H9 (cell line): ENCODE results near the gene RBP2. TPM values are rescaled to one million over a fixed set of nuclear protein-coding genes. Genes with fewer than 3 reads are reported as not detected.

Experiments
- DNase-seq: peaks from one replicate; pipeline ENCODE4 v3.0.0-alpha.2; 2017
- H2AFZ ChIP-seq: one replicate; pipeline ENCODE4 v1.6.1; 2013; ENCODE audit warnings: mild to moderate bottlenecking, low read length, control low read depth, moderate library complexity
- H2AK5ac ChIP-seq: 2 replicates; pipeline ENCODE4 v1.6.1; 2013; ENCODE audit warnings: low read length, control low read depth, mixed read lengths; ENCODE audit not compliant: insufficient read length
- H2BK120ac ChIP-seq: one replicate; pipeline ENCODE4 v1.6.1; 2013; ENCODE audit warnings: low read depth, mild to moderate bottlenecking, low read length, control low read depth, inconsistent platforms; ENCODE audit not compliant: poor library complexity, severe bottlenecking
- H2BK12ac ChIP-seq: 2 replicates; pipeline ENCODE4 v1.6.1; 2013; ENCODE audit warnings: low read length, control low read depth, mixed read lengths, low read depth; ENCODE audit not compliant: insufficient read length
- H2BK15ac ChIP-seq: 2 replicates; pipeline ENCODE4 v1.6.1; 2013; ENCODE audit warnings: low read depth, low read length, control low read depth
- H2BK20ac ChIP-seq: one replicate; pipeline ENCODE4 v1.6.1; 2013; ENCODE audit warnings: low read depth, mild to moderate bottlenecking, low read length, control low read depth, inconsistent platforms; ENCODE audit not compliant: poor library complexity, severe bottlenecking
- H2BK5ac ChIP-seq: 2 replicates; pipeline ENCODE4 v1.6.1; 2013; ENCODE audit warnings: low read length, control low read depth, mixed read lengths; ENCODE audit not compliant: insufficient read length
- H3K14ac ChIP-seq: 2 replicates; pipeline ENCODE4 v1.6.1; 2013; ENCODE audit warnings: low read length, control low read depth; ENCODE audit not compliant: insufficient read depth
- H3K18ac ChIP-seq: 2 replicates; pipeline ENCODE4 v1.6.1; 2013; ENCODE audit warnings: low read depth, mild to moderate bottlenecking, mixed read lengths, low read length, control low read depth; ENCODE audit not compliant: insufficient read length
- H3K23ac ChIP-seq: 2 replicates; pipeline ENCODE4 v1.6.1; 2013; ENCODE audit warnings: low read length, control low read depth, mixed read lengths, low read depth; ENCODE audit not compliant: insufficient read length
- H3K23me2 ChIP-seq: 2 replicates; pipeline ENCODE4 v1.6.1; 2013; ENCODE audit warnings: low read depth, mild to moderate bottlenecking, mixed read lengths, low read length, control low read depth; ENCODE audit not compliant: insufficient read length, poor library complexity, severe bottlenecking
- H3K27ac ChIP-seq: 2 replicates; pipeline ENCODE4 v1.5.1; 2013; ENCODE audit warnings: low read length, control low read depth, mixed read lengths, low read depth; ENCODE audit not compliant: insufficient read length
- H3K27me3 ChIP-seq: 2 replicates; pipeline ENCODE4 v1.6.1; 2013; ENCODE audit warnings: low read length, control low read depth, inconsistent platforms; ENCODE audit not compliant: insufficient read depth
- H3K4ac ChIP-seq: 2 replicates; pipeline ENCODE4 v1.6.1; 2013; ENCODE audit warnings: low read depth, mild to moderate bottlenecking, control low read depth, inconsistent platforms, low read length, moderate library complexity
- H3K4me1 ChIP-seq: 2 replicates; pipeline ENCODE4 v1.6.1; 2013; ENCODE audit warnings: low read length, control low read depth, inconsistent platforms; ENCODE audit not compliant: insufficient read depth
- H3K4me2 ChIP-seq: 2 replicates; pipeline ENCODE4 v1.6.1; 2013; ENCODE audit warnings: low read length, control low read depth, mixed read lengths; ENCODE audit not compliant: insufficient read length, insufficient read depth
- H3K56ac ChIP-seq: 2 replicates; pipeline ENCODE4 v1.6.1; 2013; ENCODE audit warnings: low read depth, mild to moderate bottlenecking, mixed read lengths, low read length, control low read depth; ENCODE audit not compliant: insufficient read length
- H3K79me1 ChIP-seq: 2 replicates; pipeline ENCODE4 v1.6.1; 2013; ENCODE audit warnings: low read depth, mild to moderate bottlenecking, moderate library complexity, low read length, control low read depth, inconsistent platforms; ENCODE audit not compliant: insufficient read depth, poor library complexity, severe bottlenecking
- H3K79me2 ChIP-seq: 2 replicates; pipeline ENCODE4 v1.6.1; 2013; ENCODE audit warnings: low read length, control low read depth, inconsistent platforms; ENCODE audit not compliant: insufficient read depth
- H3K9ac ChIP-seq: 2 replicates; pipeline ENCODE4 v1.6.1; 2013; ENCODE audit warnings: low read length, control low read depth, mixed read lengths; ENCODE audit not compliant: insufficient read length; ENCODE audit errors: extremely low read depth
- H3K9me3 ChIP-seq: one replicate; pipeline ENCODE4 v1.6.1; 2013; ENCODE audit warnings: low read depth, low read length, inconsistent platforms; ENCODE audit not compliant: control insufficient read depth
- H3T11ph ChIP-seq: one replicate; pipeline ENCODE4 v1.6.1; 2013; ENCODE audit warnings: mild to moderate bottlenecking, low read length, control low read depth, inconsistent platforms
- H4K20me1 ChIP-seq: one replicate; pipeline ENCODE4 v1.6.1; 2013; ENCODE audit not compliant: control insufficient read depth, insufficient read length, insufficient read depth
- H4K5ac ChIP-seq: 2 replicates; pipeline ENCODE4 v1.6.1; 2013; ENCODE audit warnings: low read depth, mild to moderate bottlenecking, mixed read lengths, low read length, control low read depth; ENCODE audit not compliant: insufficient read length
- H4K8ac ChIP-seq: replicated peaks from 2 replicates; pipeline ENCODE4 v1.6.1; 2013; ENCODE audit warnings: low read length, control low read depth, mixed read lengths, low read depth; ENCODE audit not compliant: insufficient read length
- H4K91ac ChIP-seq: 2 replicates; pipeline ENCODE4 v1.6.1; 2013; ENCODE audit warnings: low read depth, mild to moderate bottlenecking, moderate library complexity, mixed read lengths, low read length, control low read depth; ENCODE audit not compliant: insufficient read length
- H3K27ac Mint-ChIP-seq, 3 experiments: 2 replicates in 2 of 3; 3 replicates in 1 of 3; pipeline ENCODE4 v1.8.0; 2020 to 2021; ENCODE audit warnings: mixed read lengths in 3 of 3, mild to moderate bottlenecking in 1 of 3, moderate library complexity in 1 of 3
- H3K27me3 Mint-ChIP-seq: 2 replicates; pipeline ENCODE4 v1.8.0; 2021; ENCODE audit warnings: low read depth, mild to moderate bottlenecking, moderate library complexity, mixed read lengths
- H3K36me3 Mint-ChIP-seq, 3 experiments: 2 replicates in 2 of 3; 3 replicates in 1 of 3; pipeline ENCODE4 v1.8.0; 2020 to 2021; ENCODE audit warnings: low read depth in 3 of 3, mixed read lengths in 3 of 3; ENCODE audit not compliant: insufficient read depth in 1 of 3
- H3K4me1 Mint-ChIP-seq, 2 experiments: 2 replicates each; pipeline ENCODE4 v1.8.0; 2020; ENCODE audit warnings: mixed read lengths in 2 of 2
- H3K4me3 Mint-ChIP-seq, 2 experiments: 2 replicates in 1 of 2; 3 replicates in 1 of 2; pipeline ENCODE4 v1.8.0; 2020 to 2021; ENCODE audit warnings: mild to moderate bottlenecking in 2 of 2, mixed read lengths in 2 of 2, moderate library complexity in 1 of 2
- H3K9me3 Mint-ChIP-seq, 2 experiments: 2 replicates in 1 of 2; 3 replicates in 1 of 2; pipeline ENCODE4 v1.8.0; 2020; ENCODE audit warnings: mild to moderate bottlenecking in 2 of 2, mixed read lengths in 2 of 2, moderate library complexity in 1 of 2
- WGBS: extraction: QIAGEN DNeasy Blood & Tissue Kit; methylation state at CpG from one replicate; pipeline ENCODE4 v1.1.7; 2013; ENCODE audit warnings: missing lambda C conversion rate, low lambda C conversion rate, mixed read lengths; ENCODE audit not compliant: insufficient read length; ENCODE audit errors: extremely low coverage; 5-methylcytosine and 5-hydroxymethylcytosine counted together
- total RNA-seq: library from RNA; stranded (reverse); gene quantifications from 2 replicates; pipeline ENCODE4 v1.2.1, GENCODE V29; 2021
- TF ChIP-seq, protein P1 (sequence below): fragments of 200-600 bp; sonication (generic); conservative IDR thresholded peaks from 3 replicates; pipeline ENCODE4 v1.8.0; 2021; ENCODE audit warnings: antibody characterized with exemption, mild to moderate bottlenecking

Gene RBP2
- total RNA-seq, 1 experiment from 2014 or later = not detected

DNA sequence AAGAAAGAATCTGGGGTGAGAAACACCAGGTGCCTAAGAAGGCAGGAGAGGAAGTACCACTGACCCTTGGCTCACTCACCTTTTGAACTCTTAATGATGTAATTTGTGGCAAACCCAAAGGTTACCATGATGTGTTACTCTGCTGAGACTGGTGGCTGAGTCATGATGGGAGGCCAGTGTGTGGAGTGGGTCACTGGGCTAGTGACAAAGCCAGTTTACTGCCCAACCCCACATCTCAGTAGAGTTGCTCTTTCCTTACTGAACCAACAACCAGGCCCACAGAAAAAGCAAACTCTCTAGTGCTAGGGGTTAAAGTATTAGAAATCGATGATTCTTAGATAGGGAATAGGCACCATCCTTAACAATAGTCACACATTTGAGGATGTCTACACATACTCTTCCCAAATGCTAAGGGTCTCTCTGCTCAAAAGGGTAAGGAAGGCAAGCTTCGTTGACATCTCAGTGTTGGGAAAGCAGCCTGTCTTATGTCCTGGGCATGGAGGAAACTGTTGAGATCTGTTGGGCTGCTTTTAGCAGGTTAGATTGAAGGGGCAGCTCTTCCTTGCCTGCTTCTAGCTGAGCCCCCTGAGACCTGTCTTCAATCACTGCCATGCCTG is 3.1 kb downstream of the RBP2 start:
- no peak overlapping the region for H4K91ac ChIP-seq

More for the DNA sequence above, 3.1 kb downstream of the RBP2 start:
- H3K4me3 Mint-ChIP-seq = no peak overlapping the region
- no peak overlapping the region for H3K4ac ChIP-seq
- no peak overlapping the region for H2AFZ ChIP-seq
- no peaks in the 10 kb centered on the region for H3K23me2 ChIP-seq
- H3K27me3 ChIP-seq = no peaks in the 10 kb centered on the region
- H3T11ph ChIP-seq = no peak overlapping the region
- no peak for DNase-seq
- H4K5ac ChIP-seq = no peak overlapping the region
- H3K9me3 ChIP-seq = no peaks in the 10 kb centered on the region
- no peak overlapping the region for H2BK120ac ChIP-seq
- H3K4me2 ChIP-seq = no peak overlapping the region
- no CpG with 5 or more reads among the region's 2 CpGs for WGBS
- no peaks in the 10 kb centered on the region for H3K27me3 Mint-ChIP-seq
- H2BK15ac ChIP-seq = no peak overlapping the region
- H4K20me1 ChIP-seq = no peaks in the 10 kb centered on the region
- H3K9ac ChIP-seq = no peak overlapping the region
- H2AK5ac ChIP-seq = no peak overlapping the region
- no peak overlapping the region for H3K56ac ChIP-seq
- no peaks in the 10 kb centered on the region for H3K79me2 ChIP-seq
- H3K14ac ChIP-seq = no peak overlapping the region
- no peak overlapping the region for H2BK5ac ChIP-seq
- no peaks in the 10 kb centered on the region for H3K4me1 Mint-ChIP-seq
- H3K27ac Mint-ChIP-seq = no peak overlapping the region
- no peaks in the 10 kb centered on the region for H3K9me3 Mint-ChIP-seq
- H3K36me3 Mint-ChIP-seq = no peaks in the 10 kb centered on the region
- TF ChIP-seq, protein P1, sequence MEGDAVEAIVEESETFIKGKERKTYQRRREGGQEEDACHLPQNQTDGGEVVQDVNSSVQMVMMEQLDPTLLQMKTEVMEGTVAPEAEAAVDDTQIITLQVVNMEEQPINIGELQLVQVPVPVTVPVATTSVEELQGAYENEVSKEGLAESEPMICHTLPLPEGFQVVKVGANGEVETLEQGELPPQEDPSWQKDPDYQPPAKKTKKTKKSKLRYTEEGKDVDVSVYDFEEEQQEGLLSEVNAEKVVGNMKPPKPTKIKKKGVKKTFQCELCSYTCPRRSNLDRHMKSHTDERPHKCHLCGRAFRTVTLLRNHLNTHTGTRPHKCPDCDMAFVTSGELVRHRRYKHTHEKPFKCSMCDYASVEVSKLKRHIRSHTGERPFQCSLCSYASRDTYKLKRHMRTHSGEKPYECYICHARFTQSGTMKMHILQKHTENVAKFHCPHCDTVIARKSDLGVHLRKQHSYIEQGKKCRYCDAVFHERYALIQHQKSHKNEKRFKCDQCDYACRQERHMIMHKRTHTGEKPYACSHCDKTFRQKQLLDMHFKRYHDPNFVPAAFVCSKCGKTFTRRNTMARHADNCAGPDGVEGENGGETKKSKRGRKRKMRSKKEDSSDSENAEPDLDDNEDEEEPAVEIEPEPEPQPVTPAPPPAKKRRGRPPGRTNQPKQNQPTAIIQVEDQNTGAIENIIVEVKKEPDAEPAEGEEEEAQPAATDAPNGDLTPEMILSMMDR = no peak
- no peak overlapping the region for H3K18ac ChIP-seq
- no peak overlapping the region for H2BK12ac ChIP-seq
- H2BK20ac ChIP-seq = no peak overlapping the region
- H3K4me1 ChIP-seq = no peaks in the 10 kb centered on the region
- no peak overlapping the region for H4K8ac ChIP-seq
- H3K23ac ChIP-seq = no peak overlapping the region
- H3K79me1 ChIP-seq = no peaks in the 10 kb centered on the region
- no peak overlapping the region for H3K27ac ChIP-seq
